Fibroblast of lung (primary cell): Measurements from ENCODE around the gene ZBTB34. TPM values are rescaled to one million over a fixed set of nuclear protein-coding genes. Genes with fewer than 3 reads are reported as not detected.

ENCODE experiments used
- DNase-seq, 2 donors: peaks; one replicate each; pipeline versions ENCODE4 v3.0.0 to v3.0.0-alpha.2; 2010; ENCODE audit warnings: low read depth in 2 of 2
- H2AFZ ChIP-seq: 2 replicates; pipeline ENCODE4 v1.5.1; 2012; ENCODE audit warnings: low read length, control low read depth, inconsistent platforms
- H3K27ac ChIP-seq: 2 replicates; pipeline ENCODE4 v1.5.1; 2011; ENCODE audit warnings: low read length, control low read depth; ENCODE audit not compliant: insufficient read depth
- H3K27me3 ChIP-seq: 2 replicates; pipeline ENCODE4 v1.5.1; 2011; ENCODE audit warnings: mild to moderate bottlenecking, low read length; ENCODE audit not compliant: control insufficient read depth, insufficient read depth
- H3K36me3 ChIP-seq: 2 replicates; pipeline ENCODE4 v1.5.1; 2011; ENCODE audit warnings: low read length; ENCODE audit not compliant: control insufficient read depth, insufficient read depth
- H3K4me1 ChIP-seq: 2 replicates; pipeline ENCODE4 v1.5.1; 2011; ENCODE audit warnings: low read length; ENCODE audit not compliant: control insufficient read depth, insufficient read depth; ENCODE audit errors: extremely low read depth
- H3K4me2 ChIP-seq: 2 replicates; pipeline ENCODE4 v1.5.1; 2011; ENCODE audit warnings: low read length, control low read depth; ENCODE audit not compliant: insufficient read depth; ENCODE audit errors: extremely low read depth
- H3K4me3 ChIP-seq, 4 experiments: fragments of 200-600 bp in 1 of 4; sonication (generic) in 1 of 4; replicated peaks in 1 of 4; 2 replicates each; pipeline ENCODE4 v1.5.1; 2011 to 2016; ENCODE audit warnings: low read length in 4 of 4, low read depth in 3 of 4, mild to moderate bottlenecking in 3 of 4, control low read depth in 2 of 4, inconsistent platforms in 1 of 4, mixed read lengths in 1 of 4; ENCODE audit not compliant: insufficient read depth in 1 of 4; ENCODE audit errors: control extremely low read depth in 1 of 4
- H3K79me2 ChIP-seq: 2 replicates; pipeline ENCODE4 v1.5.1; 2012; ENCODE audit warnings: mild to moderate bottlenecking, low read length, inconsistent platforms; ENCODE audit not compliant: control insufficient read depth, insufficient read depth
- H3K9ac ChIP-seq: 2 replicates; pipeline ENCODE4 v1.5.1; 2011; ENCODE audit warnings: mild to moderate bottlenecking, low read length, control low read depth; ENCODE audit not compliant: insufficient read depth
- H3K9me3 ChIP-seq: 2 replicates; pipeline ENCODE4 v1.5.1; 2012; ENCODE audit warnings: low read depth, low read length; ENCODE audit not compliant: control insufficient read depth, insufficient read depth
- H4K20me1 ChIP-seq: 2 replicates; pipeline ENCODE4 v1.5.1; 2011; ENCODE audit warnings: low read length; ENCODE audit not compliant: control insufficient read depth, insufficient read depth; ENCODE audit errors: extremely low read depth
- EZH2 ChIP-seq: IDR thresholded peaks from 2 replicates; pipeline ENCODE4 v1.5.1; 2012; ENCODE audit warnings: low read length, control low read depth, mild to moderate bottlenecking; ENCODE audit errors: missing control alignments
- polyA plus RNA-seq, 2 donors: library from polyadenylated mRNA; depleted of rRNA in 1 of 2; stranded (reverse) in 1 of 2; unstranded in 1 of 2; fragments of >200 nt; gene quantifications; 2 replicates each; pipeline ENCODE4 v1.2.1, GENCODE V29; 2011 to 2012; ENCODE audit warnings: missing spikeins in 1 of 2
- total RNA-seq: library from RNA; depleted of rRNA; stranded (reverse); fragments of >200 nt; gene quantifications from 2 replicates; pipeline ENCODE4 v1.2.1, GENCODE V29; 2014
- TF ChIP-seq, protein P1 (sequence below), 2 donors: IDR thresholded peaks in 1 of 2; conservative IDR thresholded peaks in 1 of 2; 1 replicate in 1 of 2; 2 replicates in 1 of 2; pipeline ENCODE4 v1.5.1; 2011 to 2012; ENCODE audit warnings: low read length in 2 of 2, control low read depth in 1 of 2, inconsistent platforms in 1 of 2, low read depth in 1 of 2, mild to moderate bottlenecking in 1 of 2

The ZBTB34 gene
- total and polyA plus RNA-seq, 2 donors (not counting 1 experiment from before 2014, with no cell fraction given): 6.8 to 7.0 TPM

- Histone ChIP-seq H3K4me1 (no peaks in the 10 kb centered on the region), H3K9ac (no peak overlapping the region), H3K4me3 (no peak overlapping the region), H3K36me3 (no peaks in the 10 kb centered on the region), H2AFZ (no peak overlapping the region), H3K4me2 (no peak overlapping the region), H3K79me2 (no peaks in the 10 kb centered on the region), H3K27me3 (peaks cover 15% of the 10 kb centered on the region), H3K27ac (no peak overlapping the region), H3K9me3 (no peaks in the 10 kb centered on the region), H4K20me1 (no peaks in the 10 kb centered on the region)
- TF ChIP-seq EZH2: no peak
- TF ChIP-seq, protein P1, sequence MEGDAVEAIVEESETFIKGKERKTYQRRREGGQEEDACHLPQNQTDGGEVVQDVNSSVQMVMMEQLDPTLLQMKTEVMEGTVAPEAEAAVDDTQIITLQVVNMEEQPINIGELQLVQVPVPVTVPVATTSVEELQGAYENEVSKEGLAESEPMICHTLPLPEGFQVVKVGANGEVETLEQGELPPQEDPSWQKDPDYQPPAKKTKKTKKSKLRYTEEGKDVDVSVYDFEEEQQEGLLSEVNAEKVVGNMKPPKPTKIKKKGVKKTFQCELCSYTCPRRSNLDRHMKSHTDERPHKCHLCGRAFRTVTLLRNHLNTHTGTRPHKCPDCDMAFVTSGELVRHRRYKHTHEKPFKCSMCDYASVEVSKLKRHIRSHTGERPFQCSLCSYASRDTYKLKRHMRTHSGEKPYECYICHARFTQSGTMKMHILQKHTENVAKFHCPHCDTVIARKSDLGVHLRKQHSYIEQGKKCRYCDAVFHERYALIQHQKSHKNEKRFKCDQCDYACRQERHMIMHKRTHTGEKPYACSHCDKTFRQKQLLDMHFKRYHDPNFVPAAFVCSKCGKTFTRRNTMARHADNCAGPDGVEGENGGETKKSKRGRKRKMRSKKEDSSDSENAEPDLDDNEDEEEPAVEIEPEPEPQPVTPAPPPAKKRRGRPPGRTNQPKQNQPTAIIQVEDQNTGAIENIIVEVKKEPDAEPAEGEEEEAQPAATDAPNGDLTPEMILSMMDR (conservative IDR thresholded peaks at IDR 0.05 in 1 of 2, IDR thresholded peaks at IDR 0.05 in 1 of 2; ENCODE audit: low read depth in 1 of 2, low read length in 2 of 2): no peak
- no peak for DNase-seq
Measured at GRCh38 chr9:126927419-126927818, 67.0 kb downstream of the ZBTB34 start.

DNA sequence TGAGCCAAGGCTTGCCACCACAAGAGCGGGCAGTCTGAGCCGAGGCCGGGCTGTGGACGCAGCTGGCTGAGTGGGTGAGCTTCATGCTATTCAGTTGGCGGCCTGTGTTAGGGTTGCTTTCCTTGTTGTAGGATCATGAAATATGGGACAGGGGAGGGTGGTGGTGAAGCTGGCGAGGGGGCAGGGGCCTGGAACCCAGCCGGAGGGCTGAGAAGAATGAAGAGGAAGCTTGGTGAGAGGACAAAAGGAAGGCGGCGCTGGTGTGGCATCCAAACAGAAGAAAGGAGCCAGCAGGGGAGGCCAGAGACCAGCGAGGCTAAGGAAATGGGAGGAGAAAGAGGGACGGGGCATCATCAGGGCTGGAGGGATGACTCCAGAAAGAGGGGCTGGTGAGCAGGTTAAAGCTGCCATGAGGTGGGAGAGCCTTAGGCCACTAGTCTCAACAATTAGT lies 72.5 kb downstream of the ZBTB34 start:
- H3K4me3 ChIP-seq: no peak overlapping the region
- H3K79me2 ChIP-seq: no peaks in the 10 kb centered on the region
- no peak overlapping the region for H3K27ac ChIP-seq
- H3K36me3 ChIP-seq: no peaks in the 10 kb centered on the region
- TF ChIP-seq EZH2: no peak
- TF ChIP-seq, protein P1 (conservative IDR thresholded peaks at IDR 0.05 in 1 of 2, IDR thresholded peaks at IDR 0.05 in 1 of 2; ENCODE audit: low read depth in 1 of 2, low read length in 2 of 2): no peak
- H3K27me3 ChIP-seq: peaks cover 4% of the 10 kb centered on the region
- no peak overlapping the region for H2AFZ ChIP-seq
- DNase-seq: no peak
- H3K9me3 ChIP-seq: no peaks in the 10 kb centered on the region
- H3K9ac ChIP-seq: no peak overlapping the region
- no peak overlapping the region for H3K4me2 ChIP-seq
- H4K20me1 ChIP-seq: no peaks in the 10 kb centered on the region
- H3K4me1 ChIP-seq: no peaks in the 10 kb centered on the region

DNA sequence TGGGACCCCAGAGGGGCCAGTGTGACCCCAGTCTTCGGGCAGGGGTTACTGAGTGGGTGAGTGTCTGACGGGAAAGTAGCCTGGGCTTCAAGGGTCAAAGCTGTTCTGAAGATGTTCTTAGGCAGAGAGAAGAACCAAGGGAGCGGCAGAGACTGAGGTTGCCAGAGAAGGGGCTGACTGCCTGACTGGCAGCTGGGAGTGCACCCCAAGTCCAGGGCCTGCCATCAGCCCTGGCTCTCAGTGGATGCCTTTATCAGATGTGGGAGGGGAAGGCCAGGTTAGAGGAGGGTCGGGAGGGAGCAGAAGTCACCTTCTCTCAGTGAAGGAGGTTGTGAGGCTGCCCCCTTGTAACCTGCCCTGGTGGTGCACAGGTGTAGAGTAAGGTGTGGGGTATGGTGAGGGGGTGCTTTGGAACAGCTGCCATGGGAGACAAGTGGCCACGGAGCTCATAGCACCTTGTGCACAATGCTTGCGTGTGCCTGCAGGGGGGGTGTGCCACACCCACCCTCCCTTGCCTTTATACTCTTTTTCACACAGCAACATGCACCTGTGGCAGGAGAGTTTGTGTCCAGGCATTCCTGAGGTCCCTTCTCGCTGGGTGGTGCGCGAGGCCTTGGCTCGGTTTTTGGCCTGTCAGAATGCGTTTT lies 73.0 kb downstream of the ZBTB34 start:
- Histone ChIP-seq H3K9me3 (no peaks in the 10 kb centered on the region), H3K4me2 (no peak overlapping the region), H3K9ac (no peak overlapping the region), H3K36me3 (no peaks in the 10 kb centered on the region), H3K27ac (no peak overlapping the region), H4K20me1 (no peaks in the 10 kb centered on the region), H2AFZ (no peak overlapping the region), H3K4me1 (no peaks in the 10 kb centered on the region), H3K79me2 (no peaks in the 10 kb centered on the region), H3K4me3 (no peak overlapping the region), H3K27me3 (peaks cover 2% of the 10 kb centered on the region)
- DNase-seq: no peak
- no peak for TF ChIP-seq EZH2
- TF ChIP-seq, protein P1 (conservative IDR thresholded peaks at IDR 0.05 in 1 of 2, IDR thresholded peaks at IDR 0.05 in 1 of 2; ENCODE audit: low read depth in 1 of 2, low read length in 2 of 2): no peak
